K562 (cell line): ENCODE data around the gene TBATA. TPM values are rescaled to one million over a fixed set of nuclear protein-coding genes. Genes with fewer than 3 reads are reported as not detected.

Experiments used
- ATAC-seq: fragments of 200-7000 bp; cut with Tn5 transposase; 3 replicates; pipeline ENCODE4 v1.9.1; 2020; ENCODE audit warnings: moderate library complexity
- BruUV-seq: library from RNA; stranded (reverse); fragments of 400-500 nt; replicated peaks from 2 replicates; lab custom pipeline; 2021; lab: Mats Ljungman, UMichigan
- CTCF ChIA-PET: fragments of 300-600 bp; formaldehyde crosslinking; extraction: SDS; loops from one replicate; lab custom pipeline; 2021; ENCODE audit warnings: low intra/inter-chr PET ratio; lab: Yijun Ruan, JAX
- POLR2A ChIA-PET: fragments of 300-600, 350-650 bp; sonication (Branson Sonifier 250); formaldehyde crosslinking; extraction: SDS; loops from one replicate; lab custom pipeline; 2021; ENCODE audit warnings: antibody characterized with exemption, inconsistent platforms; lab: Yijun Ruan, JAX
- DNase-seq, 4 experiments: peaks; one replicate each; pipeline versions ENCODE4 v3.0.0 to v3.0.0-alpha.2; 2011 to 2018; ENCODE audit warnings: low spot score in 3 of 4, mixed read lengths in 3 of 4; ENCODE audit errors: extremely low read depth in 1 of 4
- FAIRE-seq: peaks from 2 replicates; lab custom pipeline; 2011; peaks lifted over from hg19 to GRCh38; lab: Jason Lieb, UNC
- H2AFZ ChIP-seq: 2 replicates; pipeline ENCODE4 v1.6.0; 2011; ENCODE audit warnings: low read depth, low read length, control low read depth, inconsistent platforms
- H3K27ac ChIP-seq: fragments of 200-600 bp; 3 replicates; pipeline ENCODE4 v1.8.0; 2011; ENCODE audit warnings: low read depth, mild to moderate bottlenecking, control low read depth, inconsistent platforms, low read length, moderate library complexity, mixed read lengths; ENCODE audit errors: extremely low read depth
- H3K27me3 ChIP-seq, 2 experiments: fragments of 300-600 bp in 1 of 2; 2 replicates in 1 of 2; 3 replicates in 1 of 2; pipeline versions ENCODE4 v1.6.0 to v1.8.0; 2011; ENCODE audit warnings: inconsistent platforms in 2 of 2, low read length in 2 of 2, mild to moderate bottlenecking in 1 of 2, mixed read lengths in 1 of 2, moderate library complexity in 1 of 2; ENCODE audit not compliant: control insufficient read depth in 2 of 2, insufficient read depth in 2 of 2
- H3K36me3 ChIP-seq: fragments of 300-600 bp; 3 replicates; pipeline ENCODE4 v1.8.0; 2011; ENCODE audit warnings: mild to moderate bottlenecking, low read length, inconsistent platforms; ENCODE audit not compliant: control insufficient read depth, insufficient read depth
- H3K4me1 ChIP-seq, 2 experiments: fragments of 200-600 bp in 1 of 2; replicated peaks in 1 of 2; 2 replicates in 1 of 2; 3 replicates in 1 of 2; pipeline versions ENCODE4 v1.5.1 to v1.8.0; 2011; ENCODE audit warnings: inconsistent platforms in 2 of 2, low read length in 2 of 2, mild to moderate bottlenecking in 1 of 2, mixed read lengths in 1 of 2, moderate library complexity in 1 of 2; ENCODE audit not compliant: control insufficient read depth in 2 of 2, insufficient read depth in 2 of 2
- H3K4me2 ChIP-seq: 2 replicates; pipeline ENCODE4 v1.6.1; 2011; ENCODE audit warnings: low read length, control low read depth, inconsistent platforms, mixed read lengths; ENCODE audit not compliant: insufficient read depth
- H3K4me3 ChIP-seq: fragments of 200-600 bp; sonication (generic), shearing (Covaris generic); 2 replicates; pipeline ENCODE4 v1.5.1; 2016; ENCODE audit warnings: control low read depth, inconsistent platforms
- H3K79me2 ChIP-seq: fragments of 200-600 bp; 3 replicates; pipeline ENCODE4 v1.8.0; 2011; ENCODE audit warnings: low read length, inconsistent platforms; ENCODE audit not compliant: control insufficient read depth, insufficient read depth
- H3K9ac ChIP-seq, 2 experiments: 2 replicates each; pipeline versions ENCODE4 v1.6.0 to v1.6.1; 2011; ENCODE audit warnings: low read depth in 2 of 2, low read length in 2 of 2, control low read depth in 1 of 2, inconsistent platforms in 1 of 2, mild to moderate bottlenecking in 1 of 2, mixed read lengths in 1 of 2; ENCODE audit not compliant: insufficient read depth in 1 of 2
- H3K9me1 ChIP-seq: one replicate; pipeline ENCODE4 v1.6.0; 2011; ENCODE audit warnings: inconsistent platforms, mild to moderate bottlenecking, low read length, moderate library complexity; ENCODE audit not compliant: control insufficient read depth, insufficient read depth
- H3K9me3 ChIP-seq: replicated peaks from 2 replicates; pipeline ENCODE4 v1.5.1; 2011; ENCODE audit warnings: low read depth, low read length, inconsistent platforms; ENCODE audit not compliant: control insufficient read depth, insufficient read depth
- H4K20me1 ChIP-seq: replicated peaks from 2 replicates; pipeline ENCODE4 v1.6.1; 2011; ENCODE audit warnings: low read length, inconsistent platforms, mixed read lengths; ENCODE audit not compliant: control insufficient read depth, insufficient read depth
- ATF7 ChIP-seq: fragments of 450-650 bp; IDR thresholded peaks from 2 replicates; pipeline ENCODE4 v1.7.1; 2014; ENCODE audit warnings: mild to moderate bottlenecking, moderate library complexity
- BCOR ChIP-seq: fragments of 450-650 bp; IDR thresholded peaks from 2 replicates; pipeline ENCODE4 v1.6.1; 2016
- CHD4 ChIP-seq: fragments of 200-600 bp; sonication (generic); IDR thresholded peaks from 3 replicates; pipeline ENCODE4 v1.6.1; 2012; ENCODE audit warnings: low read depth, mild to moderate bottlenecking, mixed read lengths, low read length, inconsistent platforms; ENCODE audit not compliant: insufficient read depth, insufficient replicate concordance, poor library complexity, severe bottlenecking
- ESRRA ChIP-seq: fragments of 450-650 bp; IDR thresholded peaks from 2 replicates; pipeline ENCODE4 v1.6.1; 2014; ENCODE audit warnings: low read depth, mild to moderate bottlenecking, moderate library complexity, borderline replicate concordance
- HDAC2 ChIP-seq: fragments of 450-650 bp; IDR thresholded peaks from 2 replicates; pipeline ENCODE4 v1.6.1; 2016; ENCODE audit warnings: mild to moderate bottlenecking
- PTBP1 ChIP-seq: fragments of 200-400 bp; formaldehyde crosslinking; IDR thresholded peaks from 2 replicates; pipeline ENCODE4 v1.6.1; 2017; ENCODE audit warnings: low read depth, low read length
- RBM25 ChIP-seq: fragments of 200-400 bp; formaldehyde crosslinking; IDR thresholded peaks from 2 replicates; pipeline ENCODE4 v1.6.1; 2018; ENCODE audit warnings: low read length, low read depth, moderate library complexity; ENCODE audit not compliant: severe bottlenecking
- SMARCA5 ChIP-seq: fragments of 450-650 bp; IDR thresholded peaks from 2 replicates; pipeline ENCODE4 v1.6.1; 2016
- WGBS: fragments of 100-300 bp; shearing (Covaris generic); methylation state at CpG from one replicate; pipeline ENCODE4 v1.1.6; 2016; ENCODE audit warnings: low coverage, mixed read lengths; ENCODE audit not compliant: insufficient coverage; ENCODE audit errors: missing lambda C conversion rate; 5-methylcytosine and 5-hydroxymethylcytosine counted together
- in situ Hi-C: fragments of 300-500 bp; cut with MboI; formaldehyde crosslinking; loops from 4 replicates; pipeline ENCODE4 v1.15.0; 2018; ENCODE audit warnings: inconsistent platforms, mixed read lengths
- intact Hi-C: fragments of 100-400 bp; cut with micrococcal nuclease; formaldehyde crosslinking; loops from 2 replicates; pipeline ENCODE4 v1.14.2; 2022
- polyA plus RNA-seq, 8 experiments: library from polyadenylated mRNA; depleted of rRNA in 4 of 8; stranded (reverse) in 5 of 8; unstranded in 3 of 8; fragments of >200 nt; fragmentation: Nextera tagmentation in 2 of 8; fragmentation: Illumina TruSeq in 1 of 8; extraction: Ambion mirVana in 2 of 8; extraction: Trizol in 1 of 8; gene quantifications; 2 replicates each; pipeline versions ENCODE4 v1.2.1 to v1.2.3, GENCODE V29; 2011 to 2014; ENCODE audit warnings: inconsistent platforms in 1 of 8, missing spikeins in 1 of 8
- total RNA-seq, 7 experiments: library from RNA; depleted of rRNA in 6 of 7; stranded (reverse); fragments of >200 nt in 6 of 7; fragmentation: Illumina TruSeq in 2 of 7; extraction: Trizol in 2 of 7; gene quantifications; 2 replicates each; pipeline versions ENCODE4 v1.2.1 to v1.2.3, GENCODE V29; 2011 to 2021; ENCODE audit warnings: low replicate concordance in 1 of 7
- TF ChIP-seq, protein P1 (sequence below), 2 experiments: IDR thresholded peaks; 2 replicates each; pipeline ENCODE4 v1.6.1; 2011; ENCODE audit warnings: borderline replicate concordance in 1 of 2, control low read depth in 1 of 2, low read depth in 1 of 2, low read length in 1 of 2, mild to moderate bottlenecking in 1 of 2, mixed read lengths in 1 of 2, moderate library complexity in 1 of 2; ENCODE audit not compliant: insufficient read depth in 1 of 2, insufficient read length in 1 of 2, poor library complexity in 1 of 2, severe bottlenecking in 1 of 2; ENCODE audit errors: extremely low read depth in 1 of 2

TBATA gene
- total and polyA plus RNA-seq, 9 of the 15 experiments (the other 6 are each of a cell fraction or from before 2014, with no cell fraction given) = not detected

DNA sequence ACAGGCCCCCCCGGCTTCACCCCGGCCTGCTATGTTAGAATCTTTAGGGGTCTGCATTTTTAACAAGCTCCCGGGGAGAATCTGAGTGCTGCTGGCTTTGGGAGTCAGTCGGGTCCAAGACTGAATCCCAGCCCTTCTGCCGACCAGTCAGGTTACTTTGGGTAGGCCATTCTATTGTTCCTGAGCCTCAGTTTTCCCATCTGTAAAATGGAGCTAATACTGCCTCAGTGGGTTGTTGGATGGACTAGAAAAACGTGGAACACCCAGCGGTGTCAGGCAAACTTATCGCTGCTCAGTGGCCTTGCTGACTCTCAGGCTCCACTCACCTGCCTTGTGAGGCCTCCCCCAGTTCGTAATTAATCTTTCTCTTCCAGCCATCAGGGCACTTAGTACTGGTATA is 11.7 kb downstream of the TBATA start:
- Histone ChIP-seq H3K9me1 (no peaks in the 10 kb centered on the region), H3K4me2 (no peak overlapping the region), H3K4me1 (peaks cover 0 to 6% of the 10 kb centered on the region in 2 experiments; a peak in 2 of 5 replicates), H4K20me1 (no peaks in the 10 kb centered on the region; the same call in 1 of the 2 replicates), H3K27me3 (no peaks in the 10 kb centered on the region; a peak in 1 of 5 replicates), H3K79me2 (no peaks in the 10 kb centered on the region), H3K9me3 (no peaks in the 10 kb centered on the region), H3K4me3 (no peak overlapping the region), H3K36me3 (no peaks in the 10 kb centered on the region), H3K27ac (no peak overlapping the region), H2AFZ (no peak overlapping the region), H3K9ac (no peak overlapping the region)
- in situ Hi-C loops = no loop called here
- 25% methylated on average over 9 of the region's 9 CpGs for WGBS
- intact Hi-C loops = no loop called here
- TF ChIP-seq RBM25 = peak; percentile 93
- TF ChIP-seq, protein P1, sequence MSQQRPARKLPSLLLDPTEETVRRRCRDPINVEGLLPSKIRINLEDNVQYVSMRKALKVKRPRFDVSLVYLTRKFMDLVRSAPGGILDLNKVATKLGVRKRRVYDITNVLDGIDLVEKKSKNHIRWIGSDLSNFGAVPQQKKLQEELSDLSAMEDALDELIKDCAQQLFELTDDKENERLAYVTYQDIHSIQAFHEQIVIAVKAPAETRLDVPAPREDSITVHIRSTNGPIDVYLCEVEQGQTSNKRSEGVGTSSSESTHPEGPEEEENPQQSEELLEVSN (IDR thresholded peaks at IDR 0.05; ENCODE audit: borderline replicate concordance in 1 of 2, extremely low read depth in 1 of 2, insufficient read depth in 1 of 2, insufficient read length in 1 of 2, low read depth in 1 of 2, low read length in 1 of 2, poor library complexity in 1 of 2, severe bottlenecking in 1 of 2) = no peak
- TF ChIP-seq HDAC2 = peak; percentile 50; the same call in 1 of the 2 replicates
- TF ChIP-seq ATF7 = no peak
- peak; percentile 75 for TF ChIP-seq CHD4
- TF ChIP-seq PTBP1 = 0 out of 2 replicates have a peak, but pooled peaks have one; percentile 28
- peak; percentile 86 for TF ChIP-seq BCOR
- TF ChIP-seq ESRRA = 0 out of 2 replicates have a peak, but pooled peaks have one; percentile 16
- 0 out of 2 replicates have a peak, but pooled peaks have one; percentile 56 for TF ChIP-seq SMARCA5
- POLR2A ChIA-PET = interaction anchor here (0.7 to 2.2 kb wide), 4 partner anchors 9 to 241 kb away, joined by 3 to 8 read pairs (median 4); no protein-coding TSS in a partner anchor
- BruUV-seq = no TSS peak
- ATAC-seq (no peak), FAIRE-seq (no peak), DNase-seq (no peak)
- CTCF ChIA-PET = no interaction called here
